OCI-LY1 (cell line): ENCODE measurements around the gene NT5M.

Experiments used
- H2AFZ ChIP-seq: fragments of 200-600 bp; sonication (generic), shearing (Covaris generic); 2 replicates; pipeline ENCODE4 v1.6.0; 2014; ENCODE audit warnings: antibody characterized with exemption, mild to moderate bottlenecking, low read length
- H3F3A ChIP-seq: fragments of 200-600 bp; sonication (generic), shearing (Covaris generic); 2 replicates; pipeline ENCODE4 v1.6.0; 2014; ENCODE audit warnings: mild to moderate bottlenecking, antibody characterized with exemption, low read length, moderate library complexity; ENCODE audit not compliant: insufficient read depth
- H3K27ac ChIP-seq: fragments of 200-600 bp; sonication (generic); 2 replicates; pipeline ENCODE4 v1.5.1; 2014; ENCODE audit warnings: low read length, mixed run types, mild to moderate bottlenecking, low read depth; ENCODE audit not compliant: poor library complexity, severe bottlenecking
- H3K27me3 ChIP-seq: fragments of 200-600 bp; sonication (generic); 2 replicates; pipeline ENCODE4 v1.6.0; 2014; ENCODE audit warnings: antibody characterized with exemption, mild to moderate bottlenecking, low read length, moderate library complexity; ENCODE audit not compliant: insufficient read depth
- H3K36me3 ChIP-seq: fragments of 200-600 bp; sonication (generic); 2 replicates; pipeline ENCODE4 v1.6.1; 2014; ENCODE audit warnings: mild to moderate bottlenecking, antibody characterized with exemption, low read length, moderate library complexity, mixed read lengths; ENCODE audit not compliant: insufficient read depth
- H3K4me1 ChIP-seq: fragments of 200-600 bp; sonication (generic); 2 replicates; pipeline ENCODE4 v1.5.1; 2014; ENCODE audit warnings: mild to moderate bottlenecking, low read length, moderate library complexity; ENCODE audit not compliant: insufficient read depth, severe bottlenecking
- H3K4me2 ChIP-seq: fragments of 200-600 bp; sonication (generic), shearing (Covaris generic); 2 replicates; pipeline ENCODE4 v1.6.1; 2014; ENCODE audit warnings: low read length
- H3K4me3 ChIP-seq: fragments of 200-600 bp; sonication (generic); 2 replicates; pipeline ENCODE4 v1.5.1; 2014; ENCODE audit warnings: low read length, low read depth, mild to moderate bottlenecking, mixed read lengths; ENCODE audit not compliant: poor library complexity, severe bottlenecking
- H3K79me2 ChIP-seq: fragments of 200-600 bp; shearing (Covaris generic); 2 replicates; pipeline ENCODE4 v1.6.1; 2016; ENCODE audit warnings: mixed run types, low read length, mixed read lengths; ENCODE audit not compliant: insufficient read depth
- H3K9ac ChIP-seq: fragments of 200-600 bp; sonication (generic), shearing (Covaris generic); 2 replicates; pipeline ENCODE4 v1.6.1; 2014; ENCODE audit warnings: mild to moderate bottlenecking, low read length, mixed read lengths
- H3K9me2 ChIP-seq: fragments of 200-600 bp; sonication (generic), shearing (Covaris generic); 2 replicates; pipeline ENCODE4 v1.6.1; 2014; ENCODE audit warnings: low read depth, mild to moderate bottlenecking, low read length, mixed read lengths
- H3K9me3 ChIP-seq: fragments of 200-600 bp; shearing (Covaris generic); 2 replicates; pipeline ENCODE4 v1.6.1; 2014; ENCODE audit warnings: low read length, mixed read lengths
- H4K20me1 ChIP-seq: fragments of 200-600 bp; sonication (generic), shearing (Covaris generic); 2 replicates; pipeline ENCODE4 v1.6.0; 2016; ENCODE audit warnings: mild to moderate bottlenecking, low read length; ENCODE audit not compliant: insufficient read depth
- EZH2 ChIP-seq: fragments of 200-600 bp; sonication (generic), shearing (Covaris generic); IDR thresholded peaks from 2 replicates; pipeline ENCODE4 v1.8.0; 2017; ENCODE audit warnings: borderline replicate concordance, mixed run types, mild to moderate bottlenecking, antibody characterized with exemption, low read length, moderate library complexity, mixed read lengths
- TF ChIP-seq, protein P1 (sequence below): fragments of 200-600 bp; sonication (generic), shearing (Covaris generic); IDR thresholded peaks from 2 replicates; pipeline ENCODE4 v1.5.1; 2017; ENCODE audit warnings: mild to moderate bottlenecking, antibody characterized with exemption, low read length, moderate library complexity, mixed read lengths

NT5M gene

DNA sequence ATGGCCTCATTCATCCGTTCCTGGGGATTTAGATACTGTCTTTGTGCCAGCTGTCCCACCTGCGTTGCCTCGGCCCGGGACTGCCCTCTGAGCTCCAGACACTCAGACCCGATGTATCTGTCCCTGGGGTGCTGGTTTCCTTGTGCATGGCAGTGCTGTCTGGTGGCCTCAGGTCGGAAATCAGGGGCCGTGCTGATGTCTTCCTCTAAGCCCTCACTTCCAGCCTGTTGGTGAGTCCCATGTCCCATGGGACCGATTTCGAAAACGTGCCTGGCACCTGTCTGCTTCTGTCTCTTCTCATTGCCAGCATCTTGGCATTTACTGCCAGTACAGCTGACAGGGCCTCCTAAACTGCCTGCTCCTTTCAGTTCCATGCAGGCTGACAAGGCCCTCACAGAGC, 22.1 kb downstream of the NT5M start:
- no peaks in the 10 kb centered on the region for H3K27me3 ChIP-seq
- TF ChIP-seq, protein P1, sequence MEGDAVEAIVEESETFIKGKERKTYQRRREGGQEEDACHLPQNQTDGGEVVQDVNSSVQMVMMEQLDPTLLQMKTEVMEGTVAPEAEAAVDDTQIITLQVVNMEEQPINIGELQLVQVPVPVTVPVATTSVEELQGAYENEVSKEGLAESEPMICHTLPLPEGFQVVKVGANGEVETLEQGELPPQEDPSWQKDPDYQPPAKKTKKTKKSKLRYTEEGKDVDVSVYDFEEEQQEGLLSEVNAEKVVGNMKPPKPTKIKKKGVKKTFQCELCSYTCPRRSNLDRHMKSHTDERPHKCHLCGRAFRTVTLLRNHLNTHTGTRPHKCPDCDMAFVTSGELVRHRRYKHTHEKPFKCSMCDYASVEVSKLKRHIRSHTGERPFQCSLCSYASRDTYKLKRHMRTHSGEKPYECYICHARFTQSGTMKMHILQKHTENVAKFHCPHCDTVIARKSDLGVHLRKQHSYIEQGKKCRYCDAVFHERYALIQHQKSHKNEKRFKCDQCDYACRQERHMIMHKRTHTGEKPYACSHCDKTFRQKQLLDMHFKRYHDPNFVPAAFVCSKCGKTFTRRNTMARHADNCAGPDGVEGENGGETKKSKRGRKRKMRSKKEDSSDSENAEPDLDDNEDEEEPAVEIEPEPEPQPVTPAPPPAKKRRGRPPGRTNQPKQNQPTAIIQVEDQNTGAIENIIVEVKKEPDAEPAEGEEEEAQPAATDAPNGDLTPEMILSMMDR, result no peak
- no peak for TF ChIP-seq EZH2
- H3K9ac ChIP-seq, result no peak overlapping the region
- no peak overlapping the region for H2AFZ ChIP-seq
- H4K20me1 ChIP-seq, result no peaks in the 10 kb centered on the region
- no peaks in the 10 kb centered on the region for H3K9me3 ChIP-seq
- no peak overlapping the region for H3K27ac ChIP-seq
- peaks cover 8% of the 10 kb centered on the region; the same call in 1 of the 2 replicates for H3K36me3 ChIP-seq
- no peaks in the 10 kb centered on the region for H3F3A ChIP-seq
- no peaks in the 10 kb centered on the region for H3K4me1 ChIP-seq
- H3K9me2 ChIP-seq, result no peaks in the 10 kb centered on the region
- H3K4me3 ChIP-seq, result no peak overlapping the region
- H3K79me2 ChIP-seq, result no peaks in the 10 kb centered on the region
- no peak overlapping the region for H3K4me2 ChIP-seq

DNA sequence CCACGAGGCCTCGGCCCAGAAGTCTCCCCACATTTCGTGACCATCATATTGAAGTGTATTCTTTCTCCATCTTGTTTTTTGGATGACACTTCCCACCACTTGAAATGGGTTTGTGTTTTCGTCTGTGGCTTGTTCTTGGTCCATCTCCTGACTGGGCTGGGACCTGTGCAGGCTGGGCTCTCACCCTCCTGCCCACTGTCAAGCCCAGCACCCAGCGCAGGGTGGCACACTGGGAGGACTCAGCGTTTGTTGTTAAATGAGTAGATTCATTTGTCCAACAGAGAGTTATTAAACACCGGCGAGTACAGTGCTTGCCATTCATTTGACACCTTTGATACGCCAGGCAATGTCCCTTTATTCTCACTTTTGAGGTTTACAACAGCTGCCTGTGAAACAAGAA, 22.6 kb downstream of the NT5M start:
- TF ChIP-seq, protein P1, result no peak
- TF ChIP-seq EZH2, result no peak
- H3K79me2 ChIP-seq, result no peaks in the 10 kb centered on the region
- H2AFZ ChIP-seq, result no peak overlapping the region
- no peak overlapping the region for H3K4me2 ChIP-seq
- no peaks in the 10 kb centered on the region for H4K20me1 ChIP-seq
- H3K27me3 ChIP-seq, result no peaks in the 10 kb centered on the region
- no peak overlapping the region for H3K4me3 ChIP-seq
- no peaks in the 10 kb centered on the region for H3F3A ChIP-seq
- H3K27ac ChIP-seq, result no peak overlapping the region
- no peaks in the 10 kb centered on the region for H3K4me1 ChIP-seq
- no peaks in the 10 kb centered on the region for H3K9me2 ChIP-seq
- H3K36me3 ChIP-seq, result peaks cover 8% of the 10 kb centered on the region; the same call in 1 of the 2 replicates
- H3K9ac ChIP-seq, result no peak overlapping the region
- H3K9me3 ChIP-seq, result no peaks in the 10 kb centered on the region

DNA sequence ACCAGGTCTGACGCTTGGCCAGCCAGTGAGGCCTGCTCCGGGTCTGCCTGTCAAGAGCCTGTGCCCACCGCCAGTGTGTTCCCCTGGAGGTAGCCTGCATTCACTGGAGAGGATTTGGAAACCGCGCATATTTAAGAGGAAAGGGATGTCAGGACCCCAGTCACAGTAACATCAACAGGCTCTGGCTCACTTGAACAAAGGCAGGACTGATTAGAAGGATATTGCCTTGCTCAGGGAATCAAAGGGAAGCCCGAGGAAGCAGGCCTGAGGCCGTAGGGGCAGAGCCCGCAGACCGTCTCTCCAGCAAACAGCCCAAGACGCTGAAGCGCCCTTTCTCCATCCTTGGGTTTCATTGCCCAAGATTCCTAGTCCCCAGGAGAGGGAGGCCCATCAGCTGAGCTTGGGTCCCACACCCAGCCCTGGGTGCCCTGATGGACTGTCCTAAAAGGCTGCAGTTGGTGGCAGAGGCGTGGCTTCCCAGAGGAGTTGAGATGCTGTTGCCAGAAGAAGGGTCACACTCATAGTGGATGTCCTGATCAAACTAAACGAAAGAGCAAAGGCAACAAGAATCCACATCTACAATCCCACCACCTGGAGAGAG, 23.2 kb downstream of the NT5M start:
- Histone ChIP-seq H3F3A (no peaks in the 10 kb centered on the region), H3K9me2 (no peaks in the 10 kb centered on the region), H3K9me3 (no peaks in the 10 kb centered on the region), H3K79me2 (no peaks in the 10 kb centered on the region), H2AFZ (no peak overlapping the region), H3K4me3 (no peak overlapping the region), H3K9ac (no peak overlapping the region), H3K27me3 (no peaks in the 10 kb centered on the region), H3K36me3 (peaks cover 8% of the 10 kb centered on the region; the same call in 1 of the 2 replicates), H4K20me1 (no peaks in the 10 kb centered on the region), H3K27ac (no peak overlapping the region), H3K4me1 (no peaks in the 10 kb centered on the region), H3K4me2 (no peak overlapping the region)
- TF ChIP-seq EZH2, result no peak
- TF ChIP-seq, protein P1, result no peak
